ENCODE data around the gene NKX2-4.

DNA sequence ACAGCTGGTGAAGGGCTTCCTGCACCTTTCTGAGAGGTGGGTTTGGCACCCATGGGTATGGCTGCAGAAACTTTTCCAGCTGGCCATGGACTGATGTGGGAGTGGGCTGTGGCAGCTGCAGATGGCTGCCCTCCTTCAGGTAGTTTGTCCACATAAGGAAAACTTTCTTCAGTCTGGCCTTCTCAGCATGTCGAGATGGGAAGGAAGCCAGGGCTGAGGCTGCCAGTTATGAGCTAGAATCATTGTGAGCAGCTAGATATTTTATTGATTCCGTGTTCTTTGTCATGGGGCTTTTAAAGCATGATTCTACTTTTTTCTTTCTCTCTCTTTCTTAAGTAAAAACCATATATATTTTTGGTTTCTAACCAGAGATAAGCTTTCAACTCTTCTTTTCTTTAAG is 16.6 kb downstream of the NKX2-4 start:
- TF ChIP-seq YY1 (IDR thresholded peaks at IDR 0.05; ENCODE audit: low read depth, low read length): no peak
- TF ChIP-seq, protein P1, sequence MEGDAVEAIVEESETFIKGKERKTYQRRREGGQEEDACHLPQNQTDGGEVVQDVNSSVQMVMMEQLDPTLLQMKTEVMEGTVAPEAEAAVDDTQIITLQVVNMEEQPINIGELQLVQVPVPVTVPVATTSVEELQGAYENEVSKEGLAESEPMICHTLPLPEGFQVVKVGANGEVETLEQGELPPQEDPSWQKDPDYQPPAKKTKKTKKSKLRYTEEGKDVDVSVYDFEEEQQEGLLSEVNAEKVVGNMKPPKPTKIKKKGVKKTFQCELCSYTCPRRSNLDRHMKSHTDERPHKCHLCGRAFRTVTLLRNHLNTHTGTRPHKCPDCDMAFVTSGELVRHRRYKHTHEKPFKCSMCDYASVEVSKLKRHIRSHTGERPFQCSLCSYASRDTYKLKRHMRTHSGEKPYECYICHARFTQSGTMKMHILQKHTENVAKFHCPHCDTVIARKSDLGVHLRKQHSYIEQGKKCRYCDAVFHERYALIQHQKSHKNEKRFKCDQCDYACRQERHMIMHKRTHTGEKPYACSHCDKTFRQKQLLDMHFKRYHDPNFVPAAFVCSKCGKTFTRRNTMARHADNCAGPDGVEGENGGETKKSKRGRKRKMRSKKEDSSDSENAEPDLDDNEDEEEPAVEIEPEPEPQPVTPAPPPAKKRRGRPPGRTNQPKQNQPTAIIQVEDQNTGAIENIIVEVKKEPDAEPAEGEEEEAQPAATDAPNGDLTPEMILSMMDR (IDR thresholded peaks at IDR 0.05 in 2 of 3, conservative IDR thresholded peaks at IDR 0.05 in 1 of 3; ENCODE audit: control insufficient read depth in 2 of 3, extremely low read depth in 1 of 3, insufficient read depth in 1 of 3, low read depth in 3 of 3, low read length in 3 of 3): no peak
- TF ChIP-seq TCF12 (IDR thresholded peaks at IDR 0.05; ENCODE audit: low read depth, low read length): no peak
- TF ChIP-seq, protein P2, sequence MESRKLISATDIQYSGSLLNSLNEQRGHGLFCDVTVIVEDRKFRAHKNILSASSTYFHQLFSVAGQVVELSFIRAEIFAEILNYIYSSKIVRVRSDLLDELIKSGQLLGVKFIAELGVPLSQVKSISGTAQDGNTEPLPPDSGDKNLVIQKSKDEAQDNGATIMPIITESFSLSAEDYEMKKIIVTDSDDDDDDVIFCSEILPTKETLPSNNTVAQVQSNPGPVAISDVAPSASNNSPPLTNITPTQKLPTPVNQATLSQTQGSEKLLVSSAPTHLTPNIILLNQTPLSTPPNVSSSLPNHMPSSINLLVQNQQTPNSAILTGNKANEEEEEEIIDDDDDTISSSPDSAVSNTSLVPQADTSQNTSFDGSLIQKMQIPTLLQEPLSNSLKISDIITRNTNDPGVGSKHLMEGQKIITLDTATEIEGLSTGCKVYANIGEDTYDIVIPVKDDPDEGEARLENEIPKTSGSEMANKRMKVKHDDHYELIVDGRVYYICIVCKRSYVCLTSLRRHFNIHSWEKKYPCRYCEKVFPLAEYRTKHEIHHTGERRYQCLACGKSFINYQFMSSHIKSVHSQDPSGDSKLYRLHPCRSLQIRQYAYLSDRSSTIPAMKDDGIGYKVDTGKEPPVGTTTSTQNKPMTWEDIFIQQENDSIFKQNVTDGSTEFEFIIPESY (IDR thresholded peaks at IDR 0.05): no peak
- no peak for TF ChIP-seq EZH2 (IDR thresholded peaks at IDR 0.05; ENCODE audit: borderline replicate concordance, control insufficient read depth, low read depth, low read length)
- TF ChIP-seq RB1 (IDR thresholded peaks at IDR 0.05; ENCODE audit: borderline replicate concordance): no peak
- TF ChIP-seq CHD2 (IDR thresholded peaks at IDR 0.05; ENCODE audit: borderline replicate concordance, low read depth, low read length): no peak
- TF ChIP-seq, protein P3, sequence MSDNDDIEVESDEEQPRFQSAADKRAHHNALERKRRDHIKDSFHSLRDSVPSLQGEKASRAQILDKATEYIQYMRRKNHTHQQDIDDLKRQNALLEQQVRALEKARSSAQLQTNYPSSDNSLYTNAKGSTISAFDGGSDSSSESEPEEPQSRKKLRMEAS (IDR thresholded peaks at IDR 0.05; ENCODE audit: low read depth, low read length): no peak
- TF ChIP-seq POLR2A (IDR thresholded peaks at IDR 0.05; ENCODE audit: low read depth, low read length): no peak
- no peak for TF ChIP-seq HDAC6 (IDR thresholded peaks at IDR 0.05; ENCODE audit: unreplicated experiment)
- TF ChIP-seq, protein P4, sequence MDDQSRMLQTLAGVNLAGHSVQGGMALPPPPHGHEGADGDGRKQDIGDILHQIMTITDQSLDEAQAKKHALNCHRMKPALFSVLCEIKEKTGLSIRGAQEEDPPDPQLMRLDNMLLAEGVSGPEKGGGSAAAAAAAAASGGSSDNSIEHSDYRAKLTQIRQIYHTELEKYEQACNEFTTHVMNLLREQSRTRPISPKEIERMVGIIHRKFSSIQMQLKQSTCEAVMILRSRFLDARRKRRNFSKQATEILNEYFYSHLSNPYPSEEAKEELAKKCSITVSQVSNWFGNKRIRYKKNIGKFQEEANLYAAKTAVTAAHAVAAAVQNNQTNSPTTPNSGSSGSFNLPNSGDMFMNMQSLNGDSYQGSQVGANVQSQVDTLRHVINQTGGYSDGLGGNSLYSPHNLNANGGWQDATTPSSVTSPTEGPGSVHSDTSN (IDR thresholded peaks at IDR 0.05; ENCODE audit: insufficient replicate concordance, low read depth, low read length): no peak
- TF ChIP-seq POU2F2 (IDR thresholded peaks at IDR 0.05; ENCODE audit: borderline replicate concordance, low read depth, low read length): no peak
- no peak for TF ChIP-seq PML (IDR thresholded peaks at IDR 0.05; ENCODE audit: low read length)
- TF ChIP-seq POLR2AphosphoS5 (IDR thresholded peaks at IDR 0.05; ENCODE audit: low read length): no peak

Measured in GM12878 (cell line).